Measurements from ENCODE around the gene MEI4. TPM values are rescaled to one million over a fixed set of nuclear protein-coding genes. Genes with fewer than 3 reads are reported as not detected.

The MEI4 gene
- total RNA-seq, 1 donor from 2014 or later: not detected

DNA sequence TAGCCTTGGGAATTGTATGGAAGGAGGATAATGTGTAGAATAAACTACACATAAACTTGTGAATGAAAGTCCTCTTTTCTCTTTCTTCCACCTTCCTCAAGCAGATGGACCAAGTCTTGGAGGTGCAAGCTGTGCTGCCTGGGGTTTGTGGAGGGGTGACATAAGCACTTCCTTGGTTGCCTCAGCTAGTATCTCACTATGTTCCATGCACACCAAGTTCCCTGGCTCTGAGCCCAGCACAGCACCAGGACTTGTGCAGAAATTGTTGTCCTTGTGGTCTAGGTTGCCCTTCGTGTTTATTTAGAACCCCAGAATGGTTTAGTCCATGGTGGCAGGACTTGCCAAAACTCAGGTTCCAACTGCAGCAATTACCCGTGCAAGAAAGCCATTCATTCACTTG lies 110.3 kb downstream of the MEI4 start:
- Mint-ChIP-seq H3K4me3 (ENCODE audit: unreplicated experiment) (no peak overlapping the region), H3K27ac (ENCODE audit: unreplicated experiment) (no peak overlapping the region), H3K27me3 (ENCODE audit: unreplicated experiment) (no peaks in the 10 kb centered on the region), H3K9me3 (ENCODE audit: unreplicated experiment) (no peaks in the 10 kb centered on the region), H3K4me1 (ENCODE audit: unreplicated experiment) (no peaks in the 10 kb centered on the region), H3K36me3 (ENCODE audit: unreplicated experiment) (no peaks in the 10 kb centered on the region)
- TF ChIP-seq, protein P1, sequence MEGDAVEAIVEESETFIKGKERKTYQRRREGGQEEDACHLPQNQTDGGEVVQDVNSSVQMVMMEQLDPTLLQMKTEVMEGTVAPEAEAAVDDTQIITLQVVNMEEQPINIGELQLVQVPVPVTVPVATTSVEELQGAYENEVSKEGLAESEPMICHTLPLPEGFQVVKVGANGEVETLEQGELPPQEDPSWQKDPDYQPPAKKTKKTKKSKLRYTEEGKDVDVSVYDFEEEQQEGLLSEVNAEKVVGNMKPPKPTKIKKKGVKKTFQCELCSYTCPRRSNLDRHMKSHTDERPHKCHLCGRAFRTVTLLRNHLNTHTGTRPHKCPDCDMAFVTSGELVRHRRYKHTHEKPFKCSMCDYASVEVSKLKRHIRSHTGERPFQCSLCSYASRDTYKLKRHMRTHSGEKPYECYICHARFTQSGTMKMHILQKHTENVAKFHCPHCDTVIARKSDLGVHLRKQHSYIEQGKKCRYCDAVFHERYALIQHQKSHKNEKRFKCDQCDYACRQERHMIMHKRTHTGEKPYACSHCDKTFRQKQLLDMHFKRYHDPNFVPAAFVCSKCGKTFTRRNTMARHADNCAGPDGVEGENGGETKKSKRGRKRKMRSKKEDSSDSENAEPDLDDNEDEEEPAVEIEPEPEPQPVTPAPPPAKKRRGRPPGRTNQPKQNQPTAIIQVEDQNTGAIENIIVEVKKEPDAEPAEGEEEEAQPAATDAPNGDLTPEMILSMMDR (IDR thresholded peaks at IDR 0.05): no peak
- DNase-seq (ENCODE audit: extremely low spot score, unreplicated experiment): no peak

DNA sequence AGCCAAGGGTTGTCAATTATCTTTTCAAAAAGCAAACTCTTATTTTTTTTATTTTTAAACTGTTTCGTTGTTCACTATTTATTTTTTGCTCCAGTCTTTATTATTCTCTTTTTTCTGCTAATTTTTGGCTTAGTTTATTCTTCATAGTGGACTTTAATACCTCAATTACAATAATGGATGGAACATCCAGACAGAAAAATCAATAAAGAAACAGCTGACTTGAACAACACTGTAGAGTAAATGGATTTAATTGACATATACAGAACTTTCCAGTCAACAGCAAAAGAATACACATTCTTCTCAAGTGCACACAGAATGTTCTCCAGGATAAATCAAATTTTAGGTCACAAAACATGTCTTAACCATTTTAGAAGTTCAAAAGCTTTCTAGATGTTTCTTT lies 111.5 kb downstream of the MEI4 start:
- Mint-ChIP-seq H3K4me1 (ENCODE audit: unreplicated experiment) (no peaks in the 10 kb centered on the region), H3K27me3 (ENCODE audit: unreplicated experiment) (no peaks in the 10 kb centered on the region), H3K9me3 (ENCODE audit: unreplicated experiment) (no peaks in the 10 kb centered on the region), H3K4me3 (ENCODE audit: unreplicated experiment) (no peak overlapping the region), H3K27ac (ENCODE audit: unreplicated experiment) (no peak overlapping the region), H3K36me3 (ENCODE audit: unreplicated experiment) (no peaks in the 10 kb centered on the region)
- DNase-seq (ENCODE audit: extremely low spot score, unreplicated experiment): no peak
- TF ChIP-seq, protein P1 (IDR thresholded peaks at IDR 0.05): no peak

DNA sequence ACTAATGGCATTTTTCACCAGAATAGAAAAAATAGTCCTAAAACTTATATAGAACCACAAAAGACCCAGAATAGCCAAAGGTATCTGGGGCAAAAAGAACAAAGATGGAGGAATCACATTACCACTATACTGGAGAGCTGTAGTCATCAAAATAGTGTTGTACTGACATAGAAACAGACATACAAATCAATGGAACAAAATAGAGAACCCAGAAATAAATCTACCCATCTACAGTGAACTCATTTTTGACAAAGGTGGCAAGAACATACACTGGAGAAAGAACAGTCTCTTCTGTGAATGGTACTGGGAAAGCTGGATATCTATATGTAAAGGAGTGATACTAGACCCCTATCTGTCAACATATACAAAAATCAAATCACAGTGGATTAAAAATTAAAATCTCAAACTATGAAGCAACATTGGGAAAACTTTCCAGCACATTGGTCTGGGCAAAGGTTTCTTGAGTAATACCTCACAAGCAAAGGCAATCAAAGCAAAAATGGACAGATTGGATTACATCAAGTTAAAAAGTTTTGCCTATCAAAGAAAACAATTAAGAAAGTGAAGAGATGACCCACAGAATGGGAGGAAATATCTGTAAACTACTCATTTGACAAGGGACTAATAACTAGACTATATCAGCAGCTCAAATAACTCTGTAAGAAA lies 120.5 kb downstream of the MEI4 start:
- Mint-ChIP-seq H3K27ac (ENCODE audit: unreplicated experiment) (no peak overlapping the region), H3K4me3 (ENCODE audit: unreplicated experiment) (no peak overlapping the region), H3K4me1 (ENCODE audit: unreplicated experiment) (no peaks in the 10 kb centered on the region), H3K36me3 (ENCODE audit: unreplicated experiment) (no peaks in the 10 kb centered on the region), H3K9me3 (ENCODE audit: unreplicated experiment) (no peaks in the 10 kb centered on the region), H3K27me3 (ENCODE audit: unreplicated experiment) (no peaks in the 10 kb centered on the region)
- no peak for DNase-seq (ENCODE audit: extremely low spot score, unreplicated experiment)
- TF ChIP-seq, protein P1 (IDR thresholded peaks at IDR 0.05): no peak

DNA sequence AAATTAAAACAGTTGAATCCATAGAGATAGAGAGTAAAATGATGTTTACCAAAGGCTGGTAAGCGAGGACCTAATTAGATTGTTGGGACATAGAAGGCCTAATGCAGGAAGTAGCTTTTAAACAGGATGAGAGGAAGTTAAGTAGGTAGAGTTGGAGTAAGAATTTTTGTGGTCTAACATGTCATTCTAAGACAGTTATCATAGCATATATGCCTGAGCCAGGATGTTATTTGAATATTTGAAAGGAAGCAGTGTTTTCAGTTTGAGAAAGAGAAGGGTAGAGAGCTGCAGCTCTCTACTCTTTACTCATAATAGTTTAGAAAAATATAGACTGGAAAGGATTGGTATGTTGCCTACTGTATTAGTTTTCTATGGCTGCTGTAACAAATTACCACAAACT lies 121.6 kb downstream of the MEI4 start:
- Mint-ChIP-seq H3K36me3 (ENCODE audit: unreplicated experiment) (no peaks in the 10 kb centered on the region), H3K27me3 (ENCODE audit: unreplicated experiment) (no peaks in the 10 kb centered on the region), H3K9me3 (ENCODE audit: unreplicated experiment) (no peaks in the 10 kb centered on the region), H3K4me3 (ENCODE audit: unreplicated experiment) (no peak overlapping the region), H3K27ac (ENCODE audit: unreplicated experiment) (no peak overlapping the region), H3K4me1 (ENCODE audit: unreplicated experiment) (no peaks in the 10 kb centered on the region)
- TF ChIP-seq, protein P1 (IDR thresholded peaks at IDR 0.05): no peak
- no peak for DNase-seq (ENCODE audit: extremely low spot score, unreplicated experiment)

DNA sequence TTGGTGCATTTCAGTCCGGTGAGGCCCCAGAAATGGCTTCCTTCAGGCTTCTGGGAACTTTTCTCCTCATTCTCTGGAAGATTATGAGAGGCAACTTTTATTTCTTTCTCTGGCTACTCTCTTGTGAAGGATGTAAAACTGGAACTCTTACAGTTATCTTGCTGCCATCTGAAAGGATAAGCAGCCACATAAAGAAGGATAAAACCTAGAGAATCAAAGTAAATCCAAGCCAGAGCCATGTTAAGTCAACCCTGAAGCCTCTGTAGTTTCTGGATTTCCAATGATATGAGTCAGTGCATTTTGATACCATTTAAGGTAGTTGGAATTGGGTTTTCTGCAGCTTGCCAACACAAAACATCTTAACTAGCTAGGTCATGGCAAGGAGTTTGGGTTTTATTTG lies 123.6 kb downstream of the MEI4 start:
- H3K27me3 Mint-ChIP-seq (ENCODE audit: unreplicated experiment): no peaks in the 10 kb centered on the region
- no peaks in the 10 kb centered on the region for H3K36me3 Mint-ChIP-seq (ENCODE audit: unreplicated experiment)
- TF ChIP-seq, protein P1 (IDR thresholded peaks at IDR 0.05): no peak
- no peak overlapping the region for H3K4me3 Mint-ChIP-seq (ENCODE audit: unreplicated experiment)
- H3K4me1 Mint-ChIP-seq (ENCODE audit: unreplicated experiment): no peaks in the 10 kb centered on the region
- no peak for DNase-seq (ENCODE audit: extremely low spot score, unreplicated experiment)
- no peaks in the 10 kb centered on the region for H3K9me3 Mint-ChIP-seq (ENCODE audit: unreplicated experiment)
- H3K27ac Mint-ChIP-seq (ENCODE audit: unreplicated experiment): no peak overlapping the region

Data from osteocyte (in vitro differentiated cells).